ENCODE results near the gene TSPAN17. TPM values are rescaled to one million over a fixed set of nuclear protein-coding genes. Genes with fewer than 3 reads are reported as not detected.

Gene TSPAN17
- total RNA-seq, 1 experiment from 2014 or later, result 50.1 TPM

- H3K36me3 ChIP-seq (ENCODE audit: control insufficient read depth in 1 of 2, insufficient read depth in 2 of 2, low read length in 2 of 2), result no peaks in the 10 kb centered on the region
- no peak for TF ChIP-seq TCF7L2 (IDR thresholded peaks at IDR 0.05; ENCODE audit: borderline replicate concordance, extremely low read depth, insufficient read depth, insufficient read length)
- TF ChIP-seq SIN3A (IDR thresholded peaks at IDR 0.05; ENCODE audit: low read depth), result no peak
- no peak for TF ChIP-seq ZNF274 (IDR thresholded peaks at IDR 0.05; ENCODE audit: low read depth, low read length)
- TF ChIP-seq POLR2A (IDR thresholded peaks at IDR 0.05; ENCODE audit: borderline replicate concordance, extremely low read depth, insufficient read depth, insufficient read length), result no peak
- no peak for TF ChIP-seq REST (IDR thresholded peaks at IDR 0.05; ENCODE audit: low read depth)
- TF ChIP-seq, protein P1, sequence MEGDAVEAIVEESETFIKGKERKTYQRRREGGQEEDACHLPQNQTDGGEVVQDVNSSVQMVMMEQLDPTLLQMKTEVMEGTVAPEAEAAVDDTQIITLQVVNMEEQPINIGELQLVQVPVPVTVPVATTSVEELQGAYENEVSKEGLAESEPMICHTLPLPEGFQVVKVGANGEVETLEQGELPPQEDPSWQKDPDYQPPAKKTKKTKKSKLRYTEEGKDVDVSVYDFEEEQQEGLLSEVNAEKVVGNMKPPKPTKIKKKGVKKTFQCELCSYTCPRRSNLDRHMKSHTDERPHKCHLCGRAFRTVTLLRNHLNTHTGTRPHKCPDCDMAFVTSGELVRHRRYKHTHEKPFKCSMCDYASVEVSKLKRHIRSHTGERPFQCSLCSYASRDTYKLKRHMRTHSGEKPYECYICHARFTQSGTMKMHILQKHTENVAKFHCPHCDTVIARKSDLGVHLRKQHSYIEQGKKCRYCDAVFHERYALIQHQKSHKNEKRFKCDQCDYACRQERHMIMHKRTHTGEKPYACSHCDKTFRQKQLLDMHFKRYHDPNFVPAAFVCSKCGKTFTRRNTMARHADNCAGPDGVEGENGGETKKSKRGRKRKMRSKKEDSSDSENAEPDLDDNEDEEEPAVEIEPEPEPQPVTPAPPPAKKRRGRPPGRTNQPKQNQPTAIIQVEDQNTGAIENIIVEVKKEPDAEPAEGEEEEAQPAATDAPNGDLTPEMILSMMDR (IDR thresholded peaks at IDR 0.05 in 2 of 3, conservative IDR thresholded peaks at IDR 0.05 in 1 of 3; ENCODE audit: borderline replicate concordance in 1 of 3, insufficient read depth in 1 of 3, low read depth in 2 of 3, low read length in 2 of 3), result no peak
- TF ChIP-seq JUND (IDR thresholded peaks at IDR 0.05), result no peak
- ChIA-PET POLR2A (interaction anchor here (0.7 to 1.6 kb wide), 4 partner anchors 9 to 452 kb away, joined by 3 to 5 read pairs (median 4); partner anchors contain the start of gene TSPAN17), RAD21 (ENCODE audit: low non-redundant PET in 1 of 2, low total read pairs in 2 of 2, uncharacterized antibody in 2 of 2, unreplicated experiment in 2 of 2) (interaction anchor here (0.6 to 2.4 kb wide), 15 partner anchors 13 to 453 kb away, joined by 3 to 21 read pairs (median 3); partner anchors contain the start of genes CLTB (in 1 of the 2), FGFR4 (in 1 of the 2) and TSPAN17 (in 1 of the 2)), CTCF (interaction anchor here (0.6 to 3.2 kb wide), 45 partner anchors 9 to 931 kb away, joined by 3 to 79 read pairs (median 5); partner anchors contain the start of genes FGFR4, HK3 and TSPAN17)
- no peak overlapping the region for H3K27ac ChIP-seq (ENCODE audit: low read depth, low read length)
- H4K20me1 ChIP-seq (ENCODE audit: insufficient read depth), result no peaks in the 10 kb centered on the region
- H3K79me2 ChIP-seq (ENCODE audit: insufficient read depth, low read length), result no peaks in the 10 kb centered on the region
- no peaks in the 10 kb centered on the region for H3K9me3 ChIP-seq (ENCODE audit: control insufficient read depth in 1 of 2, insufficient read depth in 1 of 2, low read depth in 1 of 2, low read length in 2 of 2)
- H3K27me3 ChIP-seq (ENCODE audit: insufficient read depth, low read length), result no peaks in the 10 kb centered on the region
- no peak for DNase-seq (ENCODE audit: low read depth, low spot score)
- intact Hi-C loops (cut with micrococcal nuclease), result loop anchor here (2.0 to 5.0 kb wide), 2 partner anchors 162 to 298 kb away; no protein-coding TSS in a partner anchor
- no peak overlapping the region for H3K4me2 ChIP-seq (ENCODE audit: low read length)
- H2AFZ ChIP-seq (ENCODE audit: low read depth, low read length, poor library complexity, severe bottlenecking), result no peak overlapping the region
- H3K4me3 ChIP-seq (replicated peaks in 1 of 2; ENCODE audit: low read depth in 1 of 2, low read length in 2 of 2), result no peak overlapping the region
- ATAC-seq, result peak; percentile 39
- BruUV-seq (replicated peaks), result no TSS peak
- no peak overlapping the region for H3K9ac ChIP-seq (ENCODE audit: low read length)
- no peaks in the 10 kb centered on the region for H3K9me2 ChIP-seq (ENCODE audit: insufficient read depth)
- H3K4me1 ChIP-seq (ENCODE audit: control insufficient read depth in 1 of 2, insufficient read depth in 2 of 2, low read length in 2 of 2), result no peaks in the 10 kb centered on the region; a peak in 1 of 4 replicates
Measured at GRCh38 chr5:176660530-176660859, 13.2 kb downstream of the TSPAN17 start.

Data from HCT116 (cell line).